ENCODE data around the gene HNF4A. TPM values are rescaled to one million over a fixed set of nuclear protein-coding genes. Genes with fewer than 3 reads are reported as not detected.

HNF4A gene
- total and polyA plus RNA-seq, 2 of the 13 experiments (the other 11 are each of a cell fraction or from before 2014, with no cell fraction given) = 80.9 to 169 TPM

DNA sequence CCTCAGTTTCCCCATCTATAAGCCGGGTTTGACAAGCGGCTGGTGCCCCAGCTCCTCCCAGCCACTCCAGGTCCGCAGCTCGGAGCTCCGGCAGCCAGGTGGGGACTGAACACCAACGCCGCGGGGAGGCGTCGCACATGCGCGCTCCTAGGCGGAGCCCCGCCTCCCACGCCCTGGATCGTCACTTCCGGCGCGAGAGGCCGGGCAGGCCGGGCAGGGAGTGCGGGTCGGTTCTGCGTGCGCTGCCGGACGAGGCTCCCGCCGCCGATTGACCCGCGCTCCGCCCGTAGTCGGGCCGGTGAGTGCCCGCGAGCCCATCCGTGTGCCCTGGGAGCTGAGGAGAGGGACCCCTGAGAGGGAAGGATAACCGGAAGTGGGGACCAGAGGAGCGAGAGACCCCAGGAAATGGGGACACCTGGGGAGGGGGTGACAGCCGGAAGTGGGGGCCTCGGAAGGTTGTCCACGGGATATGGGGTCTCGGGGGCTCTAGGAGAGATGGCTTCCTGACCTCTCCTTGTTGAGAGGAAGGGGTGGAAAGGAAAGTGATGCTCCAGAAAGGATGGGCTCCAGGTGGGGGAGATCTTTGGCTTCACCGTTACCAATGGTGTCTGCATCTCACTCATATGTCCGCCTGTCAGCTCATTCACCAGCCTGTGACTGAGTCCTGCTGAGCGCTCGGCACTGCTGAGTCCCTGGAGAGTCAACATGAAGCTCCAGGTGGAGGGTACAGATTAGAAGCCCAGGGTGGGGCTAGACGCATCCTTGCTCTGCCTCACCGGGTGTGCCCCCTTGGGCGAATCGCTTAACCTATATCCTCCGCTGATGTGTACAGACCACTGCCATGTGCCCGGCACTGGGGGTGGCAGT, 120.4 kb downstream of the HNF4A start, which contains the start of gene TTPAL (continued):
- TF ChIP-seq, protein P1, sequence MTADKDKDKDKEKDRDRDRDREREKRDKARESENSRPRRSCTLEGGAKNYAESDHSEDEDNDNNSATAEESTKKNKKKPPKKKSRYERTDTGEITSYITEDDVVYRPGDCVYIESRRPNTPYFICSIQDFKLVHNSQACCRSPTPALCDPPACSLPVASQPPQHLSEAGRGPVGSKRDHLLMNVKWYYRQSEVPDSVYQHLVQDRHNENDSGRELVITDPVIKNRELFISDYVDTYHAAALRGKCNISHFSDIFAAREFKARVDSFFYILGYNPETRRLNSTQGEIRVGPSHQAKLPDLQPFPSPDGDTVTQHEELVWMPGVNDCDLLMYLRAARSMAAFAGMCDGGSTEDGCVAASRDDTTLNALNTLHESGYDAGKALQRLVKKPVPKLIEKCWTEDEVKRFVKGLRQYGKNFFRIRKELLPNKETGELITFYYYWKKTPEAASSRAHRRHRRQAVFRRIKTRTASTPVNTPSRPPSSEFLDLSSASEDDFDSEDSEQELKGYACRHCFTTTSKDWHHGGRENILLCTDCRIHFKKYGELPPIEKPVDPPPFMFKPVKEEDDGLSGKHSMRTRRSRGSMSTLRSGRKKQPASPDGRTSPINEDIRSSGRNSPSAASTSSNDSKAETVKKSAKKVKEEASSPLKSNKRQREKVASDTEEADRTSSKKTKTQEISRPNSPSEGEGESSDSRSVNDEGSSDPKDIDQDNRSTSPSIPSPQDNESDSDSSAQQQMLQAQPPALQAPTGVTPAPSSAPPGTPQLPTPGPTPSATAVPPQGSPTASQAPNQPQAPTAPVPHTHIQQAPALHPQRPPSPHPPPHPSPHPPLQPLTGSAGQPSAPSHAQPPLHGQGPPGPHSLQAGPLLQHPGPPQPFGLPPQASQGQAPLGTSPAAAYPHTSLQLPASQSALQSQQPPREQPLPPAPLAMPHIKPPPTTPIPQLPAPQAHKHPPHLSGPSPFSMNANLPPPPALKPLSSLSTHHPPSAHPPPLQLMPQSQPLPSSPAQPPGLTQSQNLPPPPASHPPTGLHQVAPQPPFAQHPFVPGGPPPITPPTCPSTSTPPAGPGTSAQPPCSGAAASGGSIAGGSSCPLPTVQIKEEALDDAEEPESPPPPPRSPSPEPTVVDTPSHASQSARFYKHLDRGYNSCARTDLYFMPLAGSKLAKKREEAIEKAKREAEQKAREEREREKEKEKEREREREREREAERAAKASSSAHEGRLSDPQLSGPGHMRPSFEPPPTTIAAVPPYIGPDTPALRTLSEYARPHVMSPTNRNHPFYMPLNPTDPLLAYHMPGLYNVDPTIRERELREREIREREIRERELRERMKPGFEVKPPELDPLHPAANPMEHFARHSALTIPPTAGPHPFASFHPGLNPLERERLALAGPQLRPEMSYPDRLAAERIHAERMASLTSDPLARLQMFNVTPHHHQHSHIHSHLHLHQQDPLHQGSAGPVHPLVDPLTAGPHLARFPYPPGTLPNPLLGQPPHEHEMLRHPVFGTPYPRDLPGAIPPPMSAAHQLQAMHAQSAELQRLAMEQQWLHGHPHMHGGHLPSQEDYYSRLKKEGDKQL (CRISPR knock-in tag; IDR thresholded peaks at IDR 0.05; ENCODE audit: low read depth) = no peak
- TF ChIP-seq ZNF660 (CRISPR knock-in tag; IDR thresholded peaks at IDR 0.05; ENCODE audit: borderline replicate concordance, low read depth) (no peak; the same call in 1 of the 2 replicates), NPAS2 (CRISPR knock-in tag; IDR thresholded peaks at IDR 0.05; ENCODE audit: borderline replicate concordance) (no peak), RFXAP (CRISPR knock-in tag; IDR thresholded peaks at IDR 0.05; ENCODE audit: borderline replicate concordance) (peak; percentile 67; the same call in 1 of the 2 replicates), ELF3 (CRISPR knock-in tag; IDR thresholded peaks at IDR 0.05) (peak; percentile 93), ZNF772 (CRISPR knock-in tag; IDR thresholded peaks at IDR 0.05) (peak; percentile 99), ZNF747 (CRISPR knock-in tag; IDR thresholded peaks at IDR 0.05; ENCODE audit: borderline replicate concordance) (peak; percentile 98), MTF2 (CRISPR knock-in tag; IDR thresholded peaks at IDR 0.05; ENCODE audit: borderline replicate concordance) (no peak; the same call in 1 of the 2 replicates), ZBTB20 (CRISPR knock-in tag; IDR thresholded peaks at IDR 0.05; ENCODE audit: borderline replicate concordance, low read depth) (no peak), XRCC5 (optimal IDR thresholded peaks at IDR 0.05; ENCODE audit: low read length) (peak; percentile 93)
- TF ChIP-seq, protein P2, sequence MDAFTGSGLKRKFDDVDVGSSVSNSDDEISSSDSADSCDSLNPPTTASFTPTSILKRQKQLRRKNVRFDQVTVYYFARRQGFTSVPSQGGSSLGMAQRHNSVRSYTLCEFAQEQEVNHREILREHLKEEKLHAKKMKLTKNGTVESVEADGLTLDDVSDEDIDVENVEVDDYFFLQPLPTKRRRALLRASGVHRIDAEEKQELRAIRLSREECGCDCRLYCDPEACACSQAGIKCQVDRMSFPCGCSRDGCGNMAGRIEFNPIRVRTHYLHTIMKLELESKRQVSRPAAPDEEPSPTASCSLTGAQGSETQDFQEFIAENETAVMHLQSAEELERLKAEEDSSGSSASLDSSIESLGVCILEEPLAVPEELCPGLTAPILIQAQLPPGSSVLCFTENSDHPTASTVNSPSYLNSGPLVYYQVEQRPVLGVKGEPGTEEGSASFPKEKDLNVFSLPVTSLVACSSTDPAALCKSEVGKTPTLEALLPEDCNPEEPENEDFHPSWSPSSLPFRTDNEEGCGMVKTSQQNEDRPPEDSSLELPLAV (CRISPR knock-in tag; conservative IDR thresholded peaks at IDR 0.05; ENCODE audit: low read depth) = 0 out of 2 replicates have a peak, but pooled peaks have one; percentile 48
- TF ChIP-seq, protein P3, sequence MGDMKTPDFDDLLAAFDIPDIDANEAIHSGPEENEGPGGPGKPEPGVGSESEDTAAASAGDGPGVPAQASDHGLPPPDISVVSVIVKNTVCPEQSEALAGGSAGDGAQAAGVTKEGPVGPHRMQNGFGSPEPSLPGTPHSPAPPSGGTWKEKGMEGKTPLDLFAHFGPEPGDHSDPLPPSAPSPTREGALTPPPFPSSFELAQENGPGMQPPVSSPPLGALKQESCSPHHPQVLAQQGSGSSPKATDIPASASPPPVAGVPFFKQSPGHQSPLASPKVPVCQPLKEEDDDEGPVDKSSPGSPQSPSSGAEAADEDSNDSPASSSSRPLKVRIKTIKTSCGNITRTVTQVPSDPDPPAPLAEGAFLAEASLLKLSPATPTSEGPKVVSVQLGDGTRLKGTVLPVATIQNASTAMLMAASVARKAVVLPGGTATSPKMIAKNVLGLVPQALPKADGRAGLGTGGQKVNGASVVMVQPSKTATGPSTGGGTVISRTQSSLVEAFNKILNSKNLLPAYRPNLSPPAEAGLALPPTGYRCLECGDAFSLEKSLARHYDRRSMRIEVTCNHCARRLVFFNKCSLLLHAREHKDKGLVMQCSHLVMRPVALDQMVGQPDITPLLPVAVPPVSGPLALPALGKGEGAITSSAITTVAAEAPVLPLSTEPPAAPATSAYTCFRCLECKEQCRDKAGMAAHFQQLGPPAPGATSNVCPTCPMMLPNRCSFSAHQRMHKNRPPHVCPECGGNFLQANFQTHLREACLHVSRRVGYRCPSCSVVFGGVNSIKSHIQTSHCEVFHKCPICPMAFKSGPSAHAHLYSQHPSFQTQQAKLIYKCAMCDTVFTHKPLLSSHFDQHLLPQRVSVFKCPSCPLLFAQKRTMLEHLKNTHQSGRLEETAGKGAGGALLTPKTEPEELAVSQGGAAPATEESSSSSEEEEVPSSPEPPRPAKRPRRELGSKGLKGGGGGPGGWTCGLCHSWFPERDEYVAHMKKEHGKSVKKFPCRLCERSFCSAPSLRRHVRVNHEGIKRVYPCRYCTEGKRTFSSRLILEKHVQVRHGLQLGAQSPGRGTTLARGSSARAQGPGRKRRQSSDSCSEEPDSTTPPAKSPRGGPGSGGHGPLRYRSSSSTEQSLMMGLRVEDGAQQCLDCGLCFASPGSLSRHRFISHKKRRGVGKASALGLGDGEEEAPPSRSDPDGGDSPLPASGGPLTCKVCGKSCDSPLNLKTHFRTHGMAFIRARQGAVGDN (CRISPR knock-in tag; IDR thresholded peaks at IDR 0.05) = peak; percentile 100
- TF ChIP-seq, protein P4, sequence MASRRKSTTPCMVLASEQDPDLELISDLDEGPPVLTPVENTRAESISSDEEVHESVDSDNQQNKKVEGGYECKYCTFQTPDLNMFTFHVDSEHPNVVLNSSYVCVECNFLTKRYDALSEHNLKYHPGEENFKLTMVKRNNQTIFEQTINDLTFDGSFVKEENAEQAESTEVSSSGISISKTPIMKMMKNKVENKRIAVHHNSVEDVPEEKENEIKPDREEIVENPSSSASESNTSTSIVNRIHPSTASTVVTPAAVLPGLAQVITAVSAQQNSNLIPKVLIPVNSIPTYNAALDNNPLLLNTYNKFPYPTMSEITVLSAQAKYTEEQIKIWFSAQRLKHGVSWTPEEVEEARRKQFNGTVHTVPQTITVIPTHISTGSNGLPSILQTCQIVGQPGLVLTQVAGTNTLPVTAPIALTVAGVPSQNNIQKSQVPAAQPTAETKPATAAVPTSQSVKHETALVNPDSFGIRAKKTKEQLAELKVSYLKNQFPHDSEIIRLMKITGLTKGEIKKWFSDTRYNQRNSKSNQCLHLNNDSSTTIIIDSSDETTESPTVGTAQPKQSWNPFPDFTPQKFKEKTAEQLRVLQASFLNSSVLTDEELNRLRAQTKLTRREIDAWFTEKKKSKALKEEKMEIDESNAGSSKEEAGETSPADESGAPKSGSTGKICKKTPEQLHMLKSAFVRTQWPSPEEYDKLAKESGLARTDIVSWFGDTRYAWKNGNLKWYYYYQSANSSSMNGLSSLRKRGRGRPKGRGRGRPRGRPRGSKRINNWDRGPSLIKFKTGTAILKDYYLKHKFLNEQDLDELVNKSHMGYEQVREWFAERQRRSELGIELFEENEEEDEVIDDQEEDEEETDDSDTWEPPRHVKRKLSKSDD (CRISPR knock-in tag; IDR thresholded peaks at IDR 0.05; ENCODE audit: low read depth) = peak; percentile 90
